Mucosa of rectum (tissue), 2 donors: ENCODE results near the gene GARNL3.

Source experiments
- H3K27ac ChIP-seq, 2 donors: one replicate each; pipeline ENCODE4 v1.7.0; 2013; ENCODE audit warnings: inconsistent platforms in 2 of 2, low read depth in 2 of 2, low read length in 2 of 2
- H3K27me3 ChIP-seq, 2 donors: one replicate each; pipeline ENCODE4 v1.7.0; 2013; ENCODE audit warnings: low read length in 2 of 2; ENCODE audit not compliant: control insufficient read depth in 2 of 2, insufficient read depth in 2 of 2
- H3K36me3 ChIP-seq, 2 donors: one replicate each; pipeline ENCODE4 v1.7.0; 2013; ENCODE audit warnings: low read length in 2 of 2; ENCODE audit not compliant: control insufficient read depth in 2 of 2, insufficient read depth in 2 of 2
- H3K4me1 ChIP-seq, 2 donors: one replicate each; pipeline ENCODE4 v1.7.0; 2013; ENCODE audit warnings: low read length in 2 of 2, mild to moderate bottlenecking in 1 of 2; ENCODE audit not compliant: control insufficient read depth in 2 of 2, insufficient read depth in 2 of 2
- H3K4me3 ChIP-seq, 2 donors: one replicate each; pipeline ENCODE4 v1.7.0; 2013; ENCODE audit warnings: low read length in 2 of 2
- H3K9ac ChIP-seq, 2 donors: one replicate each; pipeline ENCODE4 v1.7.0; 2013; ENCODE audit warnings: low read length in 2 of 2, low read depth in 1 of 2, mild to moderate bottlenecking in 1 of 2
- H3K9me3 ChIP-seq, 2 donors: one replicate each; pipeline ENCODE4 v1.7.0; 2013; ENCODE audit warnings: low read length in 2 of 2; ENCODE audit not compliant: control insufficient read depth in 2 of 2
- donor health status: healthy.
- donor health status: Normal muscosa, but diverticular disease.

Gene GARNL3

DNA sequence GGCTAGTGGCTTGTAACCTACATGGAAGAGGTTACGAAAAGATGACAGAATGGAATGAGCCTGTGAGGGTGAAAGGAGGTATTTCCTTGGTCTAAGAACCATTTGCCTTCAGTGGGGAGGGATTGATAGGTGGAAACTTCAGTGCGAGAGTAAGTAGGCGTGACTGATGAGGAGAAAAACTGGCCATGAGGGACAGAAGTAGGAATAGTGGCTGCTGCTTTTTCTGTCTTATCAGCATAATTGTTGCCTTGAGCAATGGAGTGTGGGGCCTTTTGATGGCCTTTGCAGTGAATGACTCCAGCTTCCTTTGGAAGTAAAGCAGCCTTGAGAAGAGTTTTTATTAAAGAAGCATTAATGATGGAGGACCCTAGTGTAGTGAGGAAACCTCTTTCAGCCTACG is 150.6 kb downstream of the GARNL3 start:
- Histone ChIP-seq H3K4me3 (no peak overlapping the region), H3K27ac (peak overlapping the region in 1 of 2 donors; percentile 1), H3K27me3 (no peaks in the 10 kb centered on the region), H3K4me1 (no peaks in the 10 kb centered on the region), H3K9me3 (no peaks in the 10 kb centered on the region), H3K36me3 (no peaks in the 10 kb centered on the region), H3K9ac (no peak overlapping the region)

DNA sequence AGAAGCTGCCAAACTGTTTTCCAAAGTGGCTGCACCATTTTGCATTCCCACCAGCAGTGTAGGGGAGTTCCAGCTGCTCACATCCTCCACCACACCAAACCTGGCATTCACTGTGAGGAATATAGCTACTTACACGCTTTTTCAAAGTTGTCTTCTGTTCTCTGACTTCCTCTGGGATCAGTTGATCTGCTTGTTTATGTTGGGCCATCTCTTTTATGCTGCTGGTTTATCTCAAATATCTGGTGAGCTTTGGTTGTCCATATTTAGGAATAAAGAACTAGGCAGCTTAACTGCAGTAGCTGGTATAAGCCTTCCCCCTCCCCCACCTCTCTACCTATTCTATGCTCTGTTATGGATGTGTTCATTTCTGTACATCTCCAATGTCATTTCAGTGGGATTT is 151.1 kb downstream of the GARNL3 start:
- Histone ChIP-seq H3K9me3 (no peaks in the 10 kb centered on the region), H3K4me3 (no peak overlapping the region), H3K27ac (peak overlapping the region in 1 of 2 donors; percentile 1), H3K4me1 (no peaks in the 10 kb centered on the region), H3K36me3 (no peaks in the 10 kb centered on the region), H3K9ac (no peak overlapping the region), H3K27me3 (no peaks in the 10 kb centered on the region)

DNA sequence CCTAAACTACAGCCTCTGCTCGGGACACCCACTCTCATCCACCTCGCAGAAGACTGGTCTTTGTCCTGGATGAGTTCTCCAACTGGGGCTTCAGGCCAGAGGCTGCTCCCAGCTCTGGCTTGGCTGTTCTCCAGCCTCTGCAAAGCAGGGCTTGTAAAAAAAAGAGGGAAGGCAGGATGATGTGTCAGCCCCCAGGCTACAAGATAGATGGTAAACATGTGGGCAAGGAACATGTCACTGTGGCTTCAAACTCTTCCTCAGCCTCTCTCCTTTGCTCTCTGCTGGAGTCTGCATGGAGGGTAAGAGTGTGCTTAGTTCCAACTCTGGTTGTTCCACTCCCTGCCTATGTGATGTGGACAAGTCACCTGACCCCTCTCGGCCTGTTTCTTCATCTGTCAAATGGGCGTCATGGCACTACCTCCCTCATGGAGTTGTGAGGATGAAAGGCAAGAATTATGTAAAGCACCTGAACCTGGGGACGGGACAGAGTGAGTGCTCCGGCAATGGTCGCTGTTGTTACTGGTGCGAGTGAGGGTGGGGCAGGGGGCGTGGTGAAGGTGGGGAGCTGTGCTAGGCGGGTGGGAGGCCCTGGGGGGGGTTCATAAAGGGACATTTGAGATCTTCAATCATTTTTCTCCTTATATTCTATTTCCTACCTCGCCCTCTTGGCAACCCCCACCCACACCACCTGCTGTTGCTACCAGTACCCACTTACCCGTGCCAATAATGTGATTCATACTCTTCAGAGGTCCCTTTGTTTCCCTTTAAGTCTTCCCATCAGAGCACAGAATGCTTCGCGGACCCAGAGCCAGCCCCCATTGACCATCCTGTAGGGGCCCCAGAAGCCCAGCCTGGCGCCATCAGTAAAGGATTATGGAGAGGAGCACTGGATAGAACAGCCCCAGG is 152.8 kb downstream of the GARNL3 start:
- peak overlapping the region in 1 of 2 donors; percentile 14 for H3K9ac ChIP-seq
- H3K4me3 ChIP-seq, result no peak overlapping the region
- peaks cover 3% of the 10 kb centered on the region in 2 donors for H3K4me1 ChIP-seq
- H3K27me3 ChIP-seq, result no peaks in the 10 kb centered on the region
- H3K27ac ChIP-seq, result peak overlapping the region in 1 of 2 donors; percentile 32
- no peaks in the 10 kb centered on the region for H3K9me3 ChIP-seq
- no peaks in the 10 kb centered on the region for H3K36me3 ChIP-seq

DNA sequence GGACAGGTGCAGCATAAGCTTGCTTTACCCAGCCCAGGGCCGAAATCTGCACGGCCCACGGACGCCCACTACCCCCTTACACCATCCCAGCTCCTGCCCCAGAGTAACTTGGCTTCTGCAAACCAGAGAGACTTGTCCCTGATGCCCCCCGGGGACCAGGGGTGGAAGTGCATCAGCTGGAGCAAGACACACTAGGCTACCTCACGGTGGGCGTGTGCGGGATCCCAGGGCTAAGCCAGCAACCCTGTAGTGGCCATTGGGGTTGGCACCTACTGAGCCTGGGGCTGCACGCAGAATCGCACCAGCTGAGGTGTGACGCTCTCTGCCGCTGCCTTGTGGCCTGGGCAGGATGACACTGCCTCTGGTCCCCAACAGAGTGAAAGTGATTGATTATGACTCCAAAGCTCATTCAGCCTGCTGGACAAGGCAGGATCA is 153.5 kb downstream of the GARNL3 start:
- H3K27ac ChIP-seq, result no peak overlapping the region
- H3K4me3 ChIP-seq, result no peak overlapping the region
- H3K4me1 ChIP-seq, result peaks cover 10% of the 10 kb centered on the region in 2 donors

DNA sequence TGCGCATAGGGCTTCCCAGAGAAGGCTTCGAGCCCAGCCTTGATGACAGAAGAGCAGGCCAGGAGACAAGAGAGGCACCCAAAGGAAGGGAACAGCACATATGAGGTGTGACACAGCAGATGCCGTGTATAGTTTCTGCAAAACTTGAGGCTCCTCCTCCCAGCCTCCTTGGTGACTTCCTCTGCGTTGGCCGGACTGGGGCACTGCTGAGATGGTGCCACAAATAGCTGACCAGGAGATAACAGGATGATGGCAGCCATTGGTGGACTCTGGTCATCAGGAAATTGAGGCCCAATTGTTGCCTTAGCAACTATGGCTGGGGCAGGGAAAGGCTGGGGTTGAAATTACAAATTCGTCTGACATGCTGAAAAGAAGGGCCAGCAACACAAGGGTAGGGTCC is 154.8 kb downstream of the GARNL3 start:
- Histone ChIP-seq H3K4me3 (no peak overlapping the region), H3K9ac (no peak overlapping the region), H3K27ac (no peak overlapping the region), H3K36me3 (no peaks in the 10 kb centered on the region), H3K4me1 (peaks cover 12 to 14% of the 10 kb centered on the region in 2 donors), H3K27me3 (no peaks in the 10 kb centered on the region), H3K9me3 (no peaks in the 10 kb centered on the region)

More for the DNA sequence above, 153.5 kb downstream of the GARNL3 start:
- H3K9ac ChIP-seq, result no peak overlapping the region
- H3K36me3 ChIP-seq, result no peaks in the 10 kb centered on the region
- H3K9me3 ChIP-seq, result no peaks in the 10 kb centered on the region
- H3K27me3 ChIP-seq, result no peaks in the 10 kb centered on the region

DNA sequence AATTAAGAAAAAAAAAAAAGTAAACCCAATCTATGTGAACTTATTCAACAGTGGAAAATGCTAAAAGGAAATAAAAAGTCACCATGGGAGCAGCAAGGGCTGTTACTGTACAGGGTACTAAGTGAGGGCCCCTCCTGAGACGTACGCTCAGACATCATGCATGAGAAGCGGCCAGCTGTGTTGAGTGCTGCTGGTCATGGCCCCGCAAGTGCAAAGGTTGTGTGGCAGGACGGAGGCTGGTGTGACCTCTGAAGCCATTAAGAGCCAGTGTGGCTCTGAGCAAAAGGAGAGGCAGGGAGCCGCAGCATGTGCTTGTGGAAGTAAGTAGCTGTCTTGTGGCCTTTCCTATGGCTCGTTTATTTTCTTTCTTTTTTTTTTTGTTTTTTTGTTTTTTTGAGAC is 156.5 kb downstream of the GARNL3 start:
- H3K36me3 ChIP-seq, result no peaks in the 10 kb centered on the region
- no peaks in the 10 kb centered on the region for H3K27me3 ChIP-seq
- H3K9ac ChIP-seq, result no peak overlapping the region
- peaks cover 21 to 26% of the 10 kb centered on the region in 2 donors for H3K4me1 ChIP-seq
- H3K4me3 ChIP-seq, result no peak overlapping the region
- no peaks in the 10 kb centered on the region for H3K9me3 ChIP-seq
- no peak overlapping the region for H3K27ac ChIP-seq

DNA sequence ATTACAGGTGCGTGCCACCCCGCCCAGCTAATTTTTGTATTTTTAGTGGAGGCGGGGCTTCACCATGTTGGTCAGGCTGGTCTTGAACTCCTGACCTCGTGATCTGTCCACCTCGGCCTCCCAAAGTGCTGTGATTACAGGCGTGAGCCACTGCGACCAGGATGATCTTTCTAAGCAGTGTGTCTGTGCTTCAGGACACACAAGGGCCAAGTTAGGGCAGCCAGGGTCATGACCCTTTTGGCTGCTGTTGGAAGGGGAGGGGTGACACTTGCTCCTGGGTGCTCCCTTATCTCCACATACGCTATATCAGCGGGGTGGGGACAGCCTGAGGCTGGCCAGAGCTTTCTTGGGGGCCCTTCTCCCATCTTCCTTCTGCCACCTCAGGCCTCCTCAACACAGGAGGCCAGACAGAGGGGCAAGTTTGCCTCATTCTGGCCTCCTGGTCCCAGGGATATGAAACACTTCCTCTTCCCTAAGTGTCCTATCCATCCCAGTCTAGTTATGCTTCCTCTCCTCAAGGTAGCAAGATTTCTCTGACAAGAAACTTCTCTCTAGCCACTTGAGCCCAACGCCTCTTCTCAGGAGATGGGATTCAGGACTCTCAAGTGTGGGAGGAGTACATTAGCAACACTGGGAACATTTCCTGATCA is 157.7 kb downstream of the GARNL3 start:
- H3K9ac ChIP-seq, result peak overlapping the region; percentile 24 to 34
- no peaks in the 10 kb centered on the region for H3K36me3 ChIP-seq
- H3K4me3 ChIP-seq, result peak overlapping the region; percentile 84
- no peaks in the 10 kb centered on the region for H3K9me3 ChIP-seq
- H3K27me3 ChIP-seq, result no peaks in the 10 kb centered on the region
- H3K27ac ChIP-seq, result no peak overlapping the region
- H3K4me1 ChIP-seq, result peaks cover 21 to 26% of the 10 kb centered on the region in 2 donors

DNA sequence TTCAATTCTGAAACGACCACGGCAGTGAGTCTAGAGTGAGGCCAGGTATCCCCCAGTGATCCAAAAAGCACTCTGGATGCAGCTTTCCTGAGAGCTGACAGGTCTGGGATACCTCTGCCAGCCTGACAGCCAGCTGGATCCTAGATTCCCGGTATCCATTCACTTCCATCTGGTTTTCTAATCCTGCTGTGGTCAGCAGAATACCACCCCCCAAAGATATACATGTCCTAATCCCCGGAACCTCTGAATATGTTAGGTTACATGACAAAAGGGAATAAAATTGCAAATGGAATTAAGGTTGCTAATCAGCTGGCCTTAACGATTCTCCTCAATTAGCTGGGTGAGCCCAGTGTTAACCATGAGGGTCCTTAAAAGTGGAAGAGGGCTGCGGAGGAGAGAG is 158.2 kb downstream of the GARNL3 start:
- H3K9ac ChIP-seq, result peak overlapping the region; percentile 86 to 89
- peaks cover 21 to 26% of the 10 kb centered on the region in 2 donors for H3K4me1 ChIP-seq
- H3K27ac ChIP-seq, result peak overlapping the region in 1 of 2 donors; percentile 87
- peak overlapping the region; percentile 84 for H3K4me3 ChIP-seq
- H3K27me3 ChIP-seq, result no peaks in the 10 kb centered on the region
- no peaks in the 10 kb centered on the region for H3K9me3 ChIP-seq
- H3K36me3 ChIP-seq, result no peaks in the 10 kb centered on the region

DNA sequence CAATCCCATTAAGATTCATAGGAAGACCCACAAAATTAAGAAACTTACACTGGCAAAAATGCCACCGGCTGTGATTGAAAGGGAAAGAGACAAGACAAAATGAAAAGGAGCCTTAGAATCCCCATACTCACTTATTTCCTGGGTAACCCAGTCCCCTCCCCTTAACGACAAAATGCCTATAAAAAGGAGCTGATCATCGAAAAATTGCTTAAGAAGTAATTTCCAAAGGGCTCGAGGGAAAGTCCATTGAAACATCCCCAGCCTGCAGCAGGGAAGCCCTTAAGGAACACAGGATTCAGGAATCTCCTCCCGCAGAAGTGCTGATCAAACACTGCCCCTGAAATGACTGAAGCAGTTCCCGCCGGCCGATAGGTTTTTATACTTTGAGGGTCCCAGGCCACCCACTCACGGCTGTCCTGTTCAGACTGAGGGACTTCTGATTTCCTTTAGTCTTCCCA is 158.9 kb downstream of the GARNL3 start:
- peaks cover 0 to 3% of the 10 kb centered on the region in 2 donors for H3K36me3 ChIP-seq
- peaks cover 21 to 26% of the 10 kb centered on the region in 2 donors for H3K4me1 ChIP-seq
- peak overlapping the region; percentile 86 to 89 for H3K9ac ChIP-seq
- peak overlapping the region; percentile 83 to 87 for H3K27ac ChIP-seq
- H3K9me3 ChIP-seq, result no peaks in the 10 kb centered on the region
- H3K4me3 ChIP-seq, result peak overlapping the region; percentile 84
- no peaks in the 10 kb centered on the region for H3K27me3 ChIP-seq
